DOHH2 (cell line): ENCODE measurements around the gene KRT31.

Source experiments
- H3F3A ChIP-seq: fragments of 200-600 bp; sonication (generic), shearing (Covaris generic); 2 replicates; pipeline ENCODE4 v1.6.0; 2016; ENCODE audit warnings: antibody characterized with exemption, mild to moderate bottlenecking; ENCODE audit not compliant: control insufficient read depth, insufficient read depth
- H3K27ac ChIP-seq: fragments of 200-600 bp; sonication (generic); 2 replicates; pipeline ENCODE4 v1.5.1; 2014; ENCODE audit warnings: low read depth, mild to moderate bottlenecking, low read length, moderate library complexity
- H3K27me3 ChIP-seq: fragments of 200-600 bp; sonication (generic); 2 replicates; pipeline ENCODE4 v1.6.1; 2014; ENCODE audit warnings: mild to moderate bottlenecking, low read length, mixed read lengths; ENCODE audit not compliant: control insufficient read depth
- H3K36me3 ChIP-seq: fragments of 200-600 bp; sonication (generic); 2 replicates; pipeline ENCODE4 v1.6.1; 2014; ENCODE audit warnings: mild to moderate bottlenecking, low read length, moderate library complexity, mixed read lengths; ENCODE audit not compliant: control insufficient read depth
- H3K4me1 ChIP-seq: fragments of 200-600 bp; sonication (generic); 2 replicates; pipeline ENCODE4 v1.6.1; 2014; ENCODE audit warnings: mild to moderate bottlenecking, low read length, mixed read lengths; ENCODE audit not compliant: control insufficient read depth
- H3K4me2 ChIP-seq: fragments of 200-600 bp; sonication (generic); 2 replicates; pipeline ENCODE4 v1.6.0; 2014; ENCODE audit warnings: mild to moderate bottlenecking, low read length, moderate library complexity
- H3K4me3 ChIP-seq: fragments of 200-600 bp; sonication (generic); 2 replicates; pipeline ENCODE4 v1.5.1; 2014; ENCODE audit warnings: mild to moderate bottlenecking, low read length, mixed read lengths
- H3K79me2 ChIP-seq: fragments of 200-600 bp; sonication (generic); 2 replicates; pipeline ENCODE4 v1.6.1; 2014; ENCODE audit warnings: mild to moderate bottlenecking, low read length, mixed read lengths; ENCODE audit not compliant: control insufficient read depth
- H3K9me2 ChIP-seq: fragments of 200-600 bp; sonication (generic); replicated peaks from 2 replicates; pipeline ENCODE4 v1.6.1; 2014; ENCODE audit warnings: mild to moderate bottlenecking, low read length, mixed read lengths; ENCODE audit not compliant: control insufficient read depth
- H3K9me3 ChIP-seq: fragments of 200-600 bp; sonication (generic); 2 replicates; pipeline ENCODE4 v1.6.1; 2014; ENCODE audit warnings: antibody characterized with exemption, low read length, mixed read lengths; ENCODE audit not compliant: control insufficient read depth, insufficient read depth
- H4K20me1 ChIP-seq: fragments of 200-600 bp; sonication (generic); 2 replicates; pipeline ENCODE4 v1.6.0; 2014; ENCODE audit warnings: low read depth, mild to moderate bottlenecking, antibody characterized with exemption, low read length, moderate library complexity; ENCODE audit not compliant: control insufficient read depth, insufficient read depth
- CTCF ChIP-seq: fragments of 200-600 bp; sonication (generic); IDR thresholded peaks from one replicate; pipeline ENCODE4 v1.5.1; 2014; ENCODE audit warnings: antibody characterized with exemption, mild to moderate bottlenecking, low read depth, low read length; ENCODE audit not compliant: poor library complexity, severe bottlenecking
- EZH2phosphoT487 ChIP-seq: fragments of 200-600 bp; sonication (generic); IDR thresholded peaks from 2 replicates; pipeline ENCODE4 v1.6.1; 2017; ENCODE audit warnings: borderline replicate concordance, mild to moderate bottlenecking, antibody characterized with exemption, low read length, moderate library complexity, mixed read lengths

The KRT31 gene

GRCh38 chr17:41416479-41416878 is 19.1 kb upstream of the KRT31 start:
- H3K27ac ChIP-seq = no peak overlapping the region
- H3K36me3 ChIP-seq = no peaks in the 10 kb centered on the region
- no peak overlapping the region for H3K4me3 ChIP-seq
- no peaks in the 10 kb centered on the region for H3K9me3 ChIP-seq
- TF ChIP-seq EZH2phosphoT487 (no peak), CTCF (no peak)
- H3K79me2 ChIP-seq = no peaks in the 10 kb centered on the region
- H3K4me2 ChIP-seq = no peak overlapping the region
- H3K4me1 ChIP-seq = no peaks in the 10 kb centered on the region
- H3K9me2 ChIP-seq = no peaks in the 10 kb centered on the region
- H4K20me1 ChIP-seq = no peaks in the 10 kb centered on the region
- no peaks in the 10 kb centered on the region for H3K27me3 ChIP-seq
- no peaks in the 10 kb centered on the region for H3F3A ChIP-seq

- no peak overlapping the region for H3K27ac ChIP-seq
- H3K79me2 ChIP-seq = no peaks in the 10 kb centered on the region
- H4K20me1 ChIP-seq = no peaks in the 10 kb centered on the region
- H3K27me3 ChIP-seq = no peaks in the 10 kb centered on the region
- no peaks in the 10 kb centered on the region for H3K4me1 ChIP-seq
- no peaks in the 10 kb centered on the region for H3K36me3 ChIP-seq
- H3K4me2 ChIP-seq = no peak overlapping the region
- H3K9me3 ChIP-seq = no peaks in the 10 kb centered on the region
- no peak overlapping the region for H3K4me3 ChIP-seq
- H3K9me2 ChIP-seq = no peaks in the 10 kb centered on the region
- no peaks in the 10 kb centered on the region for H3F3A ChIP-seq
- TF ChIP-seq CTCF = no peak
- no peak for TF ChIP-seq EZH2phosphoT487
These were observed 18.5 kb upstream of the KRT31 start for GRCh38 chr17:41415833-41416335.

- H3K36me3 ChIP-seq = no peaks in the 10 kb centered on the region
These were observed 18.0 kb upstream of the KRT31 start for GRCh38 chr17:41415411-41415810.

More at GRCh38 chr17:41415411-41415810, 18.0 kb upstream of the KRT31 start:
- H3K9me3 ChIP-seq = no peaks in the 10 kb centered on the region
- H3K4me1 ChIP-seq = no peaks in the 10 kb centered on the region
- H3K4me2 ChIP-seq = no peak overlapping the region
- no peaks in the 10 kb centered on the region for H3F3A ChIP-seq
- H3K4me3 ChIP-seq = no peak overlapping the region
- H3K9me2 ChIP-seq = no peaks in the 10 kb centered on the region
- H3K79me2 ChIP-seq = no peaks in the 10 kb centered on the region
- no peak overlapping the region for H3K27ac ChIP-seq
- no peak for TF ChIP-seq EZH2phosphoT487
- no peak for TF ChIP-seq CTCF
- H4K20me1 ChIP-seq = no peaks in the 10 kb centered on the region
- no peaks in the 10 kb centered on the region for H3K27me3 ChIP-seq
